SK-N-SH (cell line): Measurements from ENCODE around the gene NEK10.

Source experiments
- CTCF ChIP-seq: fragments of 200-600 bp; sonication (generic); IDR thresholded peaks from 2 replicates; pipeline ENCODE4 v1.6.1; 2017; ENCODE audit warnings: antibody characterized with exemption, mild to moderate bottlenecking, moderate library complexity
- EP300 ChIP-seq, 2 experiments: IDR thresholded peaks; 2 replicates each; pipeline versions ENCODE4 v1.4.0 to v1.6.1; 2012; ENCODE audit warnings: borderline replicate concordance in 1 of 2, low read depth in 1 of 2, low read length in 1 of 2
- EZH2phosphoT487 ChIP-seq: fragments of 200-600 bp; sonication (generic); IDR thresholded peaks from 2 replicates; pipeline ENCODE4 v1.6.1; 2017; ENCODE audit warnings: low read depth, mixed run types, mild to moderate bottlenecking, antibody characterized with exemption, moderate library complexity, borderline replicate concordance
- FOSL2 ChIP-seq: IDR thresholded peaks from 2 replicates; pipeline ENCODE4 v1.4.0; 2012; ENCODE audit warnings: low read depth, mild to moderate bottlenecking, moderate library complexity, borderline replicate concordance
- GABPA ChIP-seq: IDR thresholded peaks from 2 replicates; pipeline ENCODE4 v1.4.0; 2012; ENCODE audit warnings: low read depth, mild to moderate bottlenecking
- JUND ChIP-seq: IDR thresholded peaks from 2 replicates; pipeline ENCODE4 v1.4.0; 2012
- POLR2AphosphoS5 ChIP-seq: IDR thresholded peaks from 2 replicates; pipeline ENCODE4 v1.6.1; 2012; ENCODE audit warnings: low read depth, low read length
- RAD21 ChIP-seq: IDR thresholded peaks from 2 replicates; pipeline ENCODE4 v1.6.1; 2012; ENCODE audit warnings: mild to moderate bottlenecking, low read length
- REST ChIP-seq: IDR thresholded peaks from 2 replicates; pipeline ENCODE4 v1.6.1; 2012; ENCODE audit warnings: mild to moderate bottlenecking, low read depth, low read length, moderate library complexity
- SIN3A ChIP-seq: IDR thresholded peaks from 2 replicates; pipeline ENCODE4 v1.6.1; 2012; ENCODE audit warnings: low read depth, mild to moderate bottlenecking, low read length, moderate library complexity, borderline replicate concordance
- TAF1 ChIP-seq: IDR thresholded peaks from 2 replicates; pipeline ENCODE4 v1.6.1; 2012; ENCODE audit warnings: low read depth, mild to moderate bottlenecking, low read length, moderate library complexity, borderline replicate concordance
- TEAD4 ChIP-seq: IDR thresholded peaks from 2 replicates; pipeline ENCODE4 v1.4.0; 2012; ENCODE audit warnings: mild to moderate bottlenecking, borderline replicate concordance; ENCODE audit not compliant: insufficient read depth
- USF1 ChIP-seq: IDR thresholded peaks from 2 replicates; pipeline ENCODE4 v1.4.0; 2012; ENCODE audit warnings: low read depth, borderline replicate concordance
- USF2 ChIP-seq: fragments of 150-350 bp; IDR thresholded peaks from 2 replicates; pipeline ENCODE4 v1.6.1; 2017; ENCODE audit warnings: antibody characterized with exemption, low read length, low read depth, borderline replicate concordance

GRCh38 chr3:27133060-27133459 lies 236.1 kb downstream of the NEK10 start:
- TF ChIP-seq CTCF (no peak), EP300 (IDR thresholded peaks at IDR 0.05; ENCODE audit: borderline replicate concordance in 1 of 2, low read depth in 1 of 2, low read length in 1 of 2) (no peak), FOSL2 (no peak), RAD21 (no peak), TAF1 (no peak), REST (no peak), EZH2phosphoT487 (no peak), GABPA (no peak), USF1 (no peak), TEAD4 (no peak), JUND (no peak), SIN3A (no peak), POLR2AphosphoS5 (no peak), USF2 (no peak)
